Measurements from ENCODE around the gene RGS9BP.
A peak's percentile ranks its signal among the peaks of the same experiment; 100 is the strongest.
"Not testable (repeated sequence)": the region's sequence is repeated elsewhere in the genome, so short reads cannot be mapped to it uniquely, and the experiment has no call there.

The RGS9BP gene

DNA sequence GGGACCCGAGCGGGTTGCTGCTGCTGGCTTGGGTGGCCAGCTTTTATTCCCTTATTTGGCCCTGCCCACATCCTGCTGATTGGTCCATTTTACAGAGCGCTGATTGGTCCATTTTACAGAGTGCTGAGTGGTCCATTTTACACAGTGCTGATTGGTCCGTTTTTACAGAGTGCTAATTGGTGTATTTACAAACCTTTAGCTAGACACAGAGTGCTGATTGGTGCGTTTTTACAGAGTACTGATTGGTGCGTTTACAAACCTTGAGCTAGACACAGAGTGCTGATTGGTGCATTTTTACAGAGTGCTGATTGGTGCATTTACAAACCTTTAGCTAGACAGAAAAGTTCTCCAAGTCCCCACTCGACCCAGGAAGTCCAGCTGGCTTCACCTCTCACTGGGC lies 24.5 kb downstream of the RGS9BP start:
- not testable (repeated sequence) for DNase-seq

DNA sequence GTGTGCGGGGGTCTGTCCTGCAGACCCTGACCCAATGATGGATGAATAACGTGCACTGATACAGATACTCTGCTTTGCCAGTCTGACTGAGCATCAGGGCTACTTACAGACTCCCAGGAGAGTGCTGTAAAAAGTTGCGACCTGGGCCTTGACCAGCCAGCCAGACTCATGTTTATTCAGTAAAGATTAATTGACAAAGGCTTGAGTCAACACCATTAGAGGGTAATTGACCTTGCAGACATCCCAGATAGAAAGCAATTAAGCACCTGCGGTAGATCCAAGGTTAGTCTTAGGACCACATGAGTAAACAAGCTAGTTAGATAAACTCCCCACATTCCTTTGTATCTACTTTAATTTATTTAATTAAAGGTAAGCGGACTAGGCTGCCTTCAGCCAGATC lies 26.4 kb downstream of the RGS9BP start:
- peak; percentile 12 for DNase-seq

DNA sequence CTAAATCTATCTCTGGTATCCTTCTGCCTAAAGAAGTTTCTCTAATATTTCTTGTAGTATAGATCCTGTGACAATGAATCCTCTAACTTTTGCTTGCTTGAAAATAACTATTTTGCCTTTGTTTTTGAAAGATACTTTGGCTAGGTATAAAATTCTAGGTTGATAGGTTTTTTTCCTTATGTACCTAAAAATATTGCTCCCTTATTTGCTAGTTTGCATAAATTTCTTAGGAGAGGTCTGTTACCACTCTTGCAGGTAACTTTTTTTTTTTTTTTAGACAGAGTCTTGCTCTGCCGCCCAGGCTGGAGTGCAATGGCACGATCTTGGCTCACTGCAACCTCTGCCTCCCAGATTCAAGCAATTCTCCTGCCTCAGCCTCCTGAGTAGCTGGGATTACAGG lies 28.4 kb downstream of the RGS9BP start:
- not testable (repeated sequence) for DNase-seq

DNA sequence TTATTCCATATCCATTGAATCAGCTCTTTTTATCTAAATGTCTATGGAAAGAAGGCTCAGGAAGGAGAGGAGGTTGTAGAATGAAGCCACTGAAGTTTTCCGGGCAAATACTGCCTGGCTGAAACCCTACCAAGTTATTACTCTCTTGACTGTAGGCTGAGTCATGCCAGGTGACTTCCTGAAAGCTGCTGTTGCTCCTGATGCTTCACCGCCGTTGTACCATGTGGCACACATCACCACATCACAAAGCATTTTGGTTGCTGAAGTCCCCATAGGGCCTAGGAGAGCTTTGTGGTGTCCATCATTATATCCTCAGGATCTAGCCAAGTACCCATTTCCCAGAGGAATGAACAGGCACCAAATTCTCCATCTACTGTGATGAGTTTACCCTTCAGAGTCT lies 32.8 kb downstream of the RGS9BP start:
- no peak for DNase-seq

DNA sequence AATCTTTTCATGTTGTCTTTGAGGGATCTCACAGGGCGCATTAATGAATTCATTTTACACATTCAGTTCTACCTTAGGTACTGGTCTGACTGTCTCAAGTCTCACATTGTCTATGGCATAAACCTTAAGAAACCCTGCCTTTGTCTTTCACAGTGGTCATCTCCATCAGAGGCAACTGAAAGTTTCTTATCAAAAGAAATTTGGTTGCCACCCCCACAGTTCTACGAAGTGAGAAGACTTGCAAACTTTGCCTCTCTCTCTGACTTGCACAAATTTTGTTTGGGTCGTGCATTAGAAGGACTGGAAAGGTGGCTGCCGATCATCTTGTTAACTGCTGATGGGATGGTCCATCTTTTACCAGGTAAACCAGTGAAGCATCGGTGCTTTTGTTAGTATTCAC lies 33.4 kb downstream of the RGS9BP start:
- DNase-seq: no peak

GRCh38 chr19:32711747-32712146 lies 36.1 kb downstream of the RGS9BP start:
- DNase-seq: no peak

- DNase-seq: not testable (repeated sequence)
Measured at GRCh38 chr19:32716203-32716602, 40.6 kb downstream of the RGS9BP start.

GRCh38 chr19:32717496-32717895 lies 41.8 kb downstream of the RGS9BP start:
- DNase-seq: no peak

- no peak for DNase-seq
Measured at GRCh38 chr19:32718286-32718685, 42.6 kb downstream of the RGS9BP start.

- no peak for DNase-seq
Measured at GRCh38 chr19:32719611-32720059, 44.0 kb downstream of the RGS9BP start, which contains the start of gene TDRD12. TDRD12 (plus strand) TSS chr19:32719767; CDS start chr19:32720073, 306 bp downstream.

DNA sequence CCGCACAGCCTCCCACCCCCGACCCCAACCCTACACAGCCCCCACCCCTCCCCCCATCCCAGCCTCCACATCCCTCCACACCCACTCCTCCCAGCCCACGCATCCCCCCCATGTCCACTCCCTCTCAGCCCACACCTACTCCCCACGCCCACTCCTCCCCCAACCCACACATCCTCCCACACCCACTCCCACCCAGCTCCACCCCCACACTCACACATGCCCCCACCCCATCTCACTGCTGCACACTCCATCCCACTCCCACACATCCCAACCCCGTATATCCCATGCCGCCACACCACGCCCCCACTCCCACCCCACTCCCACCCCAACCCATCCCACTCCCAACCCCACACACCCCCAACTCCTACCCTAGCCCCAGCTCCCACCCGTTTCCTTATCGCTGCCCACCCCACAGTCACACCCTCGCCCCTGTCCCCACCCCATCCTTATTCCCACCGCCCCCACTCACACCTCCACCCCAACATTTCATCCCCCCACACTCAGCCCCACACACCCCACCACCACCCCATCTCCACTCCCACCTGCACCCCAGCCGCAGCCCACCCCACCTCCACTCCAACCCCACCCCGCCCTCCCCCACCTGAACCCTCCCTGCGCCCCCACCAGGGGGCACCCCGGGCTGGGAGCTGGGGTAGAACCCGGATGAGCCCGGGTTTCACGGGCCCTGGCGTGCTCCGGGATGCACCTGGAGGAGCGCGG lies 44.7 kb downstream of the RGS9BP start:
- DNase-seq: no peak

GRCh38 chr19:32720936-32721250 lies 45.2 kb downstream of the RGS9BP start:
- DNase-seq: no peak
